Measurements from ENCODE around the gene PPFIA1.

PPFIA1 gene

GRCh38 chr11:70411713-70412452 lies 141.4 kb downstream of the PPFIA1 start:
- DNase-seq (ENCODE audit: low read depth in 2 of 2): no peak

- DNase-seq (ENCODE audit: low read depth in 2 of 2): no peak
These were observed 142.7 kb downstream of the PPFIA1 start for GRCh38 chr11:70413151-70413550.

DNA sequence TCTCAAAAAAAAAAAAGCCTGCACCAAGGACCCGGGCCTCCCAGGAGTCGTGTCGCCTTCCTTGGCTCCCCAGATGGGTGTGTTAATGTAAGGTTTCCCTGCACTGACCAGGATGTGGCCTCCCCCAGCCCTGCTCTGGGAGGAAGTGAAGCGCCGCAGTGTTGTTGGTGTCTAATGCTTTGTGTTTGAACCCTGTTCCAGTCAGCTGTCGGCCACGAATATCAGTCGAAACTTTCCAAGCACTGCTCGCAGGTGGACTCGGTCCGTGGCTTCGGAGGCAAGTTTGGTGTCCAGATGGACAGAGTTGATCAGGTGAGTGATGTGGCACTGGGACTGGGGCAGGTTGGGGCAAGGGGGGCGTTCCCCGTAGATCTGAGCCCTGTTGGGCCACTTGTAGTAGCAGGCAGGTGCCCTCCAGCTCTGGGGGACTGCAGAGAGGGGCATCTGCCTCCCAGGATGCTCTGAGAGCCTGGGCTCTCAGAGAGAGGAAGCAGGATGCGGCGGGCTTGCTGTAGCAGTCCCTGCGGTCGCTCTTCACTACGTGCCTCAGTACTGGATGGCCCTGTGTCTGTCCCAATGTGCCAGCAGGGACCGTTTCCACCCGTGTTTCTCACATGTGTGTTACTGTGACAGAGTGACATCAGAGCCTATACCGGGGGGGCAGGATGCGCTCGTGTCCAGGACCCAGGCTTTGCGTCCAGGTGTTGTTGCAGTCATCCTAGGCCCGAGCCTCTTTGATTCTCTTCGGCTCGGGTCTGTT lies 144.0 kb downstream of the PPFIA1 start:
- DNase-seq (ENCODE audit: low read depth in 2 of 2): no peak

DNA sequence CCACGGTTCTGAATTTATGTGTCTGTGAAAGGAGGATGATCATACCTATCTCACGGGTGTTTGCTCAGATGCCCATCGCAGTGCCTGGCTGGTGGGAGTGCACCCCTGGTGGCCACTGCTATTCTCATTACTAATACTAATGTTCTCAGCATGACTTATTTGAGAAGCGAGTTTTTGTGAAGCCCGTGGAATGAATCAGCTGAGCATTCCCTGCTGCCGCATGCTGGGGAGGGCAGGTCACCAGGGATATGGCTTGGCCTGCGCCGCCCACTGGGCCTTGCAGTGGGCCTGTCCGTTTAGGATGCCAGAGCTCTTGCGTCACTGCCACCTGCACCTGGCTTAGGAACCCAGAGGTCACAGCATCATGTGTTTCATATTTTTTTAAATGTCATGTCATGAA lies 144.7 kb downstream of the PPFIA1 start:
- DNase-seq (ENCODE audit: low read depth in 2 of 2): no peak

- no peak for DNase-seq (ENCODE audit: low read depth in 2 of 2)
These were observed 145.3 kb downstream of the PPFIA1 start for GRCh38 chr11:70415642-70416395.

DNA sequence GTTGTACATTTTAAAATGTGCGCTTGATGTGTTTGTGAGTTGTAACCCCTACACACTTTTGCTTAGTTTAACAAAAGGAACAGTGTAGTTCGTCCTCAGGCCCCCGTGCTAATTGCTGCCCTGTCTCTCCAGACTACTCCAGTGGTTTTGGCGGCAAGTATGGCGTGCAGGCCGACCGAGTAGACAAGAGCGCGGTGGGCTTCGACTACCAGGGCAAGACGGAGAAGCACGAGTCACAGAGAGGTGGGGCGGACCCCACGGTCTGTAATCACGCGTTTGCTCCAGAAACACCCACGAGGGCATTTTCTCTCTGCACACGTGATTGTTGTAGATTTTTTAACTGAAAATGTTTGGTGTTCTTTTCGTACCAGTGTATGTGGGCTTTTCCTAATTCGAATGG lies 146.4 kb downstream of the PPFIA1 start:
- DNase-seq (ENCODE audit: low read depth in 2 of 2): no peak

- DNase-seq (ENCODE audit: low read depth in 2 of 2): no peak
These were observed 147.6 kb downstream of the PPFIA1 start for GRCh38 chr11:70418130-70418529.

DNA sequence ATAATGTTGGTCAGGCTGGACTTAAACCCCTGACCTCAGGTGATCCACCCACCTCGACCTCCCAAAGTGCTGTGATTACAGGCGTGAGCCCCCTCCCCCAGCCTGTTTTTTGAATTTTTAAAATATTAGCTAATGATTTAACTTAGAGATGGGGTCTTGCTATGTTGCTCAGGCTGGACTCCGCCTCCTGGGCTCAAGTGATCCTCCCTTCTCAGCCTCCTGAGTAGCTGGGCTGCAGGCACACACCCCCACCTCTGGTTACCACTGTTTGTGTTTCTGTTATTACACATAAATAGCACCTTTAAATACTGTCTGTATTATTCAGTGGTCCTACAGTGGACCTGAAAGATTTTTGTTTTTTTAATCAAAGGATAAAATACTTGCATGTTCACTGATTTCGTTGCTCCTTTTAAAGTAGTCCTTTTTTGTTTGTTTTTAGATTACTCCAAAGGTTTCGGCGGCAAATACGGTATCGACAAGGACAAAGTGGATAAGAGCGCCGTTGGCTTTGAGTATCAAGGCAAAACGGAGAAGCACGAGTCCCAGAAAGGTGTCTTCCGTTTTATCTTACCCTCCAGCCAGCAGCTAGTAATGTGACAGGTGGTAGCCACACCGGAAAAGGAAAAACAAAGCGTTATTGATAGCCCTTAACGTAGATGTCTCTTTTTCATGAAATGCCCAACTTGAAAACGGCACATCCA lies 149.0 kb downstream of the PPFIA1 start:
- DNase-seq (ENCODE audit: low read depth in 2 of 2): no peak

DNA sequence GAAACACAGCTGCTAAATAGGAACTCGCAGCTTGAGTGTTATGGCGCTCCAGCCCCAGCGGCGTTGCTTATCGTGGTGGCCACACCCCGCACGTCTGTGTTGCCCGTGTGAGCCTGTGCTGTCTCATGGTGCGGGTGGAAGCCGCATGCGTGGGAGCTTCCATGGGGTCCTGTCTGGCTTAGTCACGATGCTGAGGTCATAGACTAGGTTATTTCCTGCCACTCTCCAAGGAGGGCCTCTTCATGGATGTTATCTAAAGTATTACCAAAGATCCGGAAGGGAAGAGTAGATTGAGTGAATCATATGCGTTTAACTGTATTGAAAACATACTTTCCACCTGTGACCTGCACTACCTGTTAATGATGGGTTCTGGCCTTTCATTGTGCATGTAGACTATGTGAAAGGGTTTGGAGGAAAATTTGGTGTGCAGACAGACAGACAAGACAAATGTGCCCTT lies 149.5 kb downstream of the PPFIA1 start:
- DNase-seq (ENCODE audit: low read depth in 2 of 2): no peak

DNA sequence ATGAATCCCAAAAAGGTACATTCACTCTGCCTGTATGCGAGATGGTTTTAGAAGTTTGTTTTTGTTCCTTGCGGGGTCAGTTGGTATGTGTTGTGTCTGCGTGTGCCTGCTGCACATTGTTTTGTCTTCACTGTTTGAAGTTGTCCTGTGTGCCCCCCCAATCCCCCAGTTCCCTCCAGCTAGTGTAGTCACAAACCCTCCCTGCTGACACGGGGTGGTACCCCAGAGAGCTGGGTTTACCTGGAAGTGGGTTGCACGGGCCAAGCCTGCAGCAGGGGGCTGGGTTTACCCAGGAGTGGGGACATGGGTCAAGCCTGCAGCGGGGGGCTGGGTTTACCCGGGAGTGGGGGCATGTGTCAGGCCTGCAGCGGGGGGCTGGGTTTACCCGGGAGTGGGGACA lies 150.0 kb downstream of the PPFIA1 start:
- no peak for DNase-seq (ENCODE audit: low read depth in 2 of 2)

DNA sequence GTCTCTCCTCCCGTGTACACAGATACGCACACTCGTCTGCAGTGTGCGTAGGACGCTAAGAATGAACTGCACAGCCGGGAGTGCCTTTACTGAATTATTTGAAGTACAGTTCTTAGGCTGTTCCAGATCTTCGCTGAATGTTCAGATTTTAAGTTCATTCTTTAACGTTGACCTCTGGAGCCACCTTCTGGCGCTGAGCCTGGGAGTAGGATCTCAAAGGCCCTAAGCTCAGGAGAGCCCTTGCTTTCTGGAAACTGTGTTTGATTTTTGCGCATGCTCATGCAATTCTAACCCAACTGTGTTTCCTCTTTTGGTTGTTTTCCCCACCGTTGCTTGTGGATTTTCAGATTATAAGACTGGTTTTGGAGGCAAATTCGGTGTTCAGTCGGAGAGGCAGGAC lies 150.6 kb downstream of the PPFIA1 start:
- DNase-seq (ENCODE audit: low read depth in 2 of 2): no peak

- DNase-seq (ENCODE audit: low read depth in 2 of 2): no peak
These were observed 152.4 kb downstream of the PPFIA1 start for GRCh38 chr11:70422692-70423522.

GRCh38 chr11:70423523-70424505 lies 153.3 kb downstream of the PPFIA1 start:
- peak; percentile 51 to 68 for DNase-seq (ENCODE audit: low read depth in 2 of 2)

GRCh38 chr11:70424765-70425344 lies 154.4 kb downstream of the PPFIA1 start:
- DNase-seq (ENCODE audit: low read depth in 2 of 2): no peak

- DNase-seq (ENCODE audit: low read depth in 2 of 2): no peak
These were observed 156.9 kb downstream of the PPFIA1 start for GRCh38 chr11:70427436-70427835.

DNA sequence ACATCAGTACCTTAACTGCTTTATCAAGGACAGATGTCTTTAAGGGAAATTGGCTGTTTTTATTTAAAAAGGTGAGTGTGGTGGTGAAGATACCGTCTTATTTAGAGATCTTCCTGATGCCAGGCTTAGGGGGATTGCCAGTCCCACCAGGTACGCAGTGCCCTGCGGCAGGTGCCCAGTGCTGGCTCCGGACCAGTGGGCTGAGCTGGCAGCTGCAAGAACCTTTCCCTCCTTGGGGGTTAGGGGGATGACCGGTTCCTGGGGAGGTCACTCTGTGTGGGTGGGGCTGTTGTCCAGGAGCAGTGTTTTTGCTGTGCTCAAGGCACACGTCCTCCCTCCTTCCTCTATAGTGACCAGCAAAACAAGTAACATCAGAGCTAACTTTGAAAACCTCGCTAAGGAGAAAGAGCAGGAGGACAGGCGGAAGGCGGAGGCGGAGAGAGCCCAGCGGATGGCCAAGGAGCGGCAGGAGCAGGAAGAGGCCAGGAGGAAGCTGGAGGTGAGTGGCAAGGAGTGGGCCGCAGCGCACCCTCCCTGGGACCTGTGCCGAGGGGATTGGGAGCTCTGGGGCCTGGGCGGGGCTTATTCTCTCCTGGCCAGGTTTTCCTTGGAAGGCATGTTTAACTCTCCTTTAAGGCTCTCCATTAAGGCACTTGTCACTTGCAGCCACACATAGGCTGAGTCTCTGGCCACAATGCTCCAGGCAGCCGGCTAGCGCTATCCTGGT lies 158.4 kb downstream of the PPFIA1 start:
- DNase-seq (ENCODE audit: low read depth in 2 of 2): no peak

DNA sequence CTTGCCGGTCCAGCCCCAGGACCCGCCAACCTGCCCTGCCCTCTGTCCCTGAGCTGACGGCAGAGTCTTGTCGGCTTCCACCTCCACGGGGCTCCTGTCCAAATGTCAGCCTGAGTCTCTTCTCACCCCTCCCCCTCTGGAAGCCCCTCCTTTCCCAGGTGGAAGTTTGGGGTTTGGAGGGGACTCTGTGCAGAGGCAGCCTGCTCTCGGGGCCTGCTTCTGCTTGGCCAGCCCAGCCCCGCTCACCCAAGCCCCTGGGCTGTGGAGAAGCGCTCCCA lies 158.9 kb downstream of the PPFIA1 start:
- no peak for DNase-seq (ENCODE audit: low read depth in 2 of 2)

- DNase-seq (ENCODE audit: low read depth in 2 of 2): no peak
These were observed 159.4 kb downstream of the PPFIA1 start for GRCh38 chr11:70429724-70430521.

Measured in stimulated activated CD8-positive, alpha-beta memory T cell treated with anti-CD3 and anti-CD28 coated beads, Interleukin-15, amount 100 ng/mL, for 48 hours (primary cell).